Panc1 (cell line): Measurements from ENCODE around the gene METTL6. TPM values are rescaled to one million over a fixed set of nuclear protein-coding genes. Genes with fewer than 3 reads are reported as not detected.

Experiments used
- ATAC-seq: fragments of 200-7000 bp; cut with Tn5 transposase; 2 replicates; pipeline ENCODE4 v1.9.1; 2020; ENCODE audit warnings: mild to moderate bottlenecking, moderate library complexity
- BruUV-seq: library from RNA; stranded (reverse); fragments of 400-500 nt; replicated peaks from 2 replicates; lab custom pipeline; 2021; lab: Mats Ljungman, UMichigan
- CTCF ChIA-PET: fragments of 300-600 bp; sonication (Branson Sonifier 250); formaldehyde crosslinking; loops from one replicate; lab custom pipeline; 2022; ENCODE audit warnings: antibody characterized with exemption; lab: Charles Lee
- POLR2A ChIA-PET: fragments of 300-600 bp; sonication (Branson Sonifier 250); formaldehyde crosslinking; loops from one replicate; lab custom pipeline; 2022; ENCODE audit warnings: antibody characterized with exemption; lab: Charles Lee
- DNase-seq: peaks from one replicate; pipeline ENCODE4 v3.0.0-alpha.2; 2010; ENCODE audit warnings: low read depth, low spot score
- H3K27ac ChIP-seq: 2 replicates; pipeline ENCODE4 v1.5.1; 2011; ENCODE audit warnings: mild to moderate bottlenecking, low read length, inconsistent platforms
- H3K27me3 ChIP-seq: fragments of 200-500 bp; sonication (Bioruptor generic); 2 replicates; pipeline ENCODE4 v1.6.0; 2014; ENCODE audit warnings: low read length, inconsistent platforms; ENCODE audit not compliant: control insufficient read depth, insufficient read depth
- H3K36me3 ChIP-seq: fragments of 200-500 bp; sonication (Bioruptor generic); 2 replicates; pipeline ENCODE4 v1.5.1; 2014; ENCODE audit warnings: inconsistent platforms, mild to moderate bottlenecking, low read length, moderate library complexity; ENCODE audit not compliant: control insufficient read depth, insufficient read depth
- H3K4me1 ChIP-seq: 2 replicates; pipeline ENCODE4 v1.5.1; 2011; ENCODE audit warnings: inconsistent platforms, mild to moderate bottlenecking, low read length, moderate library complexity; ENCODE audit not compliant: control insufficient read depth, insufficient read depth
- H3K4me3 ChIP-seq, 2 experiments: 2 replicates each; pipeline ENCODE4 v1.5.1; 2011 to 2012; ENCODE audit warnings: low read depth in 2 of 2, low read length in 2 of 2, mild to moderate bottlenecking in 2 of 2, inconsistent platforms in 1 of 2, moderate library complexity in 1 of 2
- H3K9me3 ChIP-seq: fragments of 200-500 bp; sonication (Bioruptor generic); 2 replicates; pipeline ENCODE4 v1.5.1; 2014; ENCODE audit warnings: low read depth, mild to moderate bottlenecking, inconsistent platforms, low read length, moderate library complexity; ENCODE audit not compliant: control insufficient read depth, insufficient read depth
- CTCF ChIP-seq: fragments of 450-650 bp; IDR thresholded peaks from 2 replicates; pipeline ENCODE4 v1.5.1; 2017; ENCODE audit warnings: mild to moderate bottlenecking
- POLR2AphosphoS5 ChIP-seq: IDR thresholded peaks from 2 replicates; pipeline ENCODE4 v1.6.1; 2012; ENCODE audit warnings: mild to moderate bottlenecking, low read depth, low read length, moderate library complexity
- REST ChIP-seq, 2 experiments: IDR thresholded peaks; 2 replicates each; pipeline ENCODE4 v1.6.1; 2011 to 2012; ENCODE audit warnings: low read depth in 2 of 2, control low read depth in 1 of 2, low read length in 1 of 2, mild to moderate bottlenecking in 1 of 2, moderate library complexity in 1 of 2; ENCODE audit not compliant: insufficient read depth in 1 of 2
- SIN3A ChIP-seq: IDR thresholded peaks from 2 replicates; pipeline ENCODE4 v1.6.1; 2012; ENCODE audit warnings: low read depth, mild to moderate bottlenecking, low read length, moderate library complexity, borderline replicate concordance; ENCODE audit not compliant: insufficient read depth
- TCF7L2 ChIP-seq: IDR thresholded peaks from 2 replicates; pipeline ENCODE4 v1.6.1; 2011; ENCODE audit warnings: mild to moderate bottlenecking, low read depth, low read length, inconsistent platforms
- in situ Hi-C: cut with HindIII; loops from 2 replicates; pipeline ENCODE4 v1.10.0; 2016; ENCODE audit warnings: low sequenced_read_pairs, low pct_unique_long_range_greater_than_20kb
- intact Hi-C: fragments of 100-400 bp; cut with micrococcal nuclease; formaldehyde crosslinking; loops from one replicate; pipeline ENCODE4 v1.10.0; 2022; ENCODE audit not compliant: unreplicated experiment
- total RNA-seq: library from RNA; stranded (reverse); gene quantifications from one replicate; pipeline ENCODE4 v1.2.1, GENCODE V29; 2021; ENCODE audit not compliant: unreplicated experiment

Gene METTL6
- total RNA-seq, 1 experiment from 2014 or later: 16.5 TPM

GRCh38 chr3:15409774-15410173, 17.6 kb downstream of the METTL6 start:
- ChIA-PET POLR2A (no interaction called here), CTCF (no interaction called here)
- no peak for TF ChIP-seq SIN3A
- no peak for TF ChIP-seq TCF7L2
- TF ChIP-seq CTCF: no peak
- TF ChIP-seq REST (IDR thresholded peaks at IDR 0.05; ENCODE audit: insufficient read depth in 1 of 2, low read depth in 2 of 2, low read length in 1 of 2): no peak
- no peak for TF ChIP-seq POLR2AphosphoS5
- no peaks in the 10 kb centered on the region for H3K4me1 ChIP-seq
- no peak overlapping the region for H3K4me3 ChIP-seq
- 0 out of 2 replicates have a peak, but pooled peaks cover under 1% of the 10 kb centered on the region for H3K36me3 ChIP-seq
- in situ Hi-C loops (no loop called here), intact Hi-C loops (loop anchor here (10.0 kb wide), 2 partner anchors 205 to 305 kb away; partner anchors contain the start of gene CAPN7)
- H3K27me3 ChIP-seq: no peaks in the 10 kb centered on the region
- ATAC-seq (no peak), DNase-seq (no peak)
- BruUV-seq: no TSS peak
- H3K9me3 ChIP-seq: no peaks in the 10 kb centered on the region
- H3K27ac ChIP-seq: no peak overlapping the region

GRCh38 chr3:15409239-15409638, 18.1 kb downstream of the METTL6 start:
- H3K4me3 ChIP-seq: no peak overlapping the region
- no peak overlapping the region for H3K27ac ChIP-seq
- ATAC-seq (no peak), DNase-seq (no peak)
- H3K9me3 ChIP-seq: no peaks in the 10 kb centered on the region
- no peaks in the 10 kb centered on the region for H3K4me1 ChIP-seq
- no TSS peak for BruUV-seq
- POLR2A ChIA-PET: no interaction called here
- no peaks in the 10 kb centered on the region for H3K36me3 ChIP-seq
- H3K27me3 ChIP-seq: no peaks in the 10 kb centered on the region
- no peak for TF ChIP-seq CTCF
- no peak for TF ChIP-seq TCF7L2
- no peak for TF ChIP-seq SIN3A
- no peak for TF ChIP-seq REST (IDR thresholded peaks at IDR 0.05; ENCODE audit: insufficient read depth in 1 of 2, low read depth in 2 of 2, low read length in 1 of 2)
- no peak for TF ChIP-seq POLR2AphosphoS5
- CTCF ChIA-PET: no interaction called here
- intact Hi-C loops (loop anchor here (10.0 kb wide), 2 partner anchors 204 to 304 kb away; partner anchors contain the start of gene CAPN7), in situ Hi-C loops (no loop called here)
